ENCODE results near the gene MACROD2.

MACROD2 gene

GRCh38 chr20:15653396-15654207 lies 1658.3 kb downstream of the MACROD2 start:
- DNase-seq (ENCODE audit: low read depth, low spot score), result no peak

DNA sequence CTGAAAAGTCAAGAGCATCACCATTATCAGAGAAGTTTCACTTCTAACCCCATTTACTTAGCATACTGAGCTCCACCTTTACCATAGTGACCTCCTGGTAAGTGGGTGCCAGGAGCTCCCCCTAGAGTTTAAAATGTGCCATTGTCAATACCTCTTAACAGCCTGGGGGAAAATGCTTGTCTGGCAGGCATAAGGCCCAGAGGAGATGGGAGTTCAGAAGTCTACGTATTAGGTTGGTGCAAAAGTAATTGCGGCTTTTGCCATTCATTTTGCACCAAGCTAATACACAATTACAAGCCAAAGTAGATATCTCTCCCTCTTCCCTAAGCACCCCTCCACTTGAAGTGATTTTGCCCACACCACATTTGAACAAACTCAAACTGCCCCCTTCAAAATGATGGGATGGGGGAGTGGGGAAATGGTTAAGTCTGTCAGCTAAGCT lies 1658.9 kb downstream of the MACROD2 start:
- no peak for DNase-seq (ENCODE audit: low read depth, low spot score)

GRCh38 chr20:15655295-15655874 lies 1660.1 kb downstream of the MACROD2 start:
- no peak for DNase-seq (ENCODE audit: low read depth, low spot score)

- no peak for DNase-seq (ENCODE audit: low read depth, low spot score)
Measured at GRCh38 chr20:15656124-15656523, 1660.8 kb downstream of the MACROD2 start.

GRCh38 chr20:15658295-15658694 lies 1663.0 kb downstream of the MACROD2 start:
- DNase-seq (ENCODE audit: low read depth, low spot score), result no peak

DNA sequence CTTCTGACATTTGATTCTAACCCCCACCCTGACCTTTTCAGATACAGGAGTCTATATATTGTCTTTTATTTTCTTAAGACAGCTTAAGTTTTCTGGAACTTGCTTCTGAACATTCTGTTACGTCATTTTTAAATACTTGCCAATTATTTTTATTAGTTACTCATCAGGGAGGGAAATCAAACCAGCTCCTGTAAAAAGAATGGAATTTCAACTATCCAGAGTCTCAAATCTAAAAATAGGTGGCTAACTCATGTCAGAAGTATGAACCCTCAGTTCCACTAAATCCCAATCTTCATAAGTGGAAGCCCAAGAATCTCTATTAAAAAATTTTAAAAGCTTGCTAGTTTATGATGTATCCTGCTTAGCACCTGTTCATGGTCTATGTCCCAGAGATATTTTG lies 1677.9 kb downstream of the MACROD2 start:
- no peak for DNase-seq (ENCODE audit: low read depth, low spot score)

- no peak for DNase-seq (ENCODE audit: low read depth, low spot score)
Measured at GRCh38 chr20:15674253-15675060, 1679.1 kb downstream of the MACROD2 start.

GRCh38 chr20:15675061-15675514 lies 1679.8 kb downstream of the MACROD2 start:
- DNase-seq (ENCODE audit: low read depth, low spot score), result no peak

GRCh38 chr20:15675813-15676484 lies 1680.6 kb downstream of the MACROD2 start:
- DNase-seq (ENCODE audit: low read depth, low spot score), result no peak

DNA sequence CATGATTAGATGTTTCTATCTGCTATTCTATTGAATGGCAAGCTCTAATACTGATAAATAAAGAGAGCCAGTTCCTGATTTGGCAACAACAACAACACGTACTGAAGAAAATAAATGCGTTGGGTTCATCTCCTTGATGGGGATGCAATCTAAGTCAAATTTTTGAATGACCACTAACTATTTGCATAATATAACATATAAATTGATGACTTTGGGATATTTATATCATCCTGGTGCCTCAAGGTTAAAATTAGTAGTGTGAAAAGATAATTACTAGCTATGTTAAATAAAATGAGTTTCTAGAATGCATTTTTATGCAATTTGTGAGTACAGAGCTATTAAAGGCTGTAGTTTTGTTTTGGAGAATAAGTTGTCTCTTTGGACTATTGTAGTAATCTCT lies 1681.5 kb downstream of the MACROD2 start:
- no peak for DNase-seq (ENCODE audit: low read depth, low spot score)

DNA sequence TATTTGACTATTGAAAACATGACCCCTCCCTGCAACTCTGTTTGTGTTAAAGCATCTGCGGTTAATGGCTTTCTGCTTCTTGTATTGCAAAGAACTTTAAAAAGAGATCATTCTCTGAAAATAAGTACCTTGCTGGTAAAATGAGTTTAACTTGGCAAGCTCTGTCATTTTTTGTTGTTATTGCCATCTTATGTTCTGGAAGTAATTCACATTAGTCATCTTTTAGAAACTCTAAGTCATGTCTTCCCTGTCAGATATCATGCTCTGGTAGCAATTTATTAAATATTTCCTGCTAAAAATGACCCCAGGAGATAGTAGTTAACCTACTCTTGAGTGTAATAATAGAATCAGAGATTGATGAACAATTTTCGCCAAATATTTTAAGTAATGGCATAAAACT lies 1687.4 kb downstream of the MACROD2 start:
- DNase-seq (ENCODE audit: low read depth, low spot score), result no peak

GRCh38 chr20:15692570-15692969 lies 1697.3 kb downstream of the MACROD2 start:
- no peak for DNase-seq (ENCODE audit: low read depth, low spot score)

DNA sequence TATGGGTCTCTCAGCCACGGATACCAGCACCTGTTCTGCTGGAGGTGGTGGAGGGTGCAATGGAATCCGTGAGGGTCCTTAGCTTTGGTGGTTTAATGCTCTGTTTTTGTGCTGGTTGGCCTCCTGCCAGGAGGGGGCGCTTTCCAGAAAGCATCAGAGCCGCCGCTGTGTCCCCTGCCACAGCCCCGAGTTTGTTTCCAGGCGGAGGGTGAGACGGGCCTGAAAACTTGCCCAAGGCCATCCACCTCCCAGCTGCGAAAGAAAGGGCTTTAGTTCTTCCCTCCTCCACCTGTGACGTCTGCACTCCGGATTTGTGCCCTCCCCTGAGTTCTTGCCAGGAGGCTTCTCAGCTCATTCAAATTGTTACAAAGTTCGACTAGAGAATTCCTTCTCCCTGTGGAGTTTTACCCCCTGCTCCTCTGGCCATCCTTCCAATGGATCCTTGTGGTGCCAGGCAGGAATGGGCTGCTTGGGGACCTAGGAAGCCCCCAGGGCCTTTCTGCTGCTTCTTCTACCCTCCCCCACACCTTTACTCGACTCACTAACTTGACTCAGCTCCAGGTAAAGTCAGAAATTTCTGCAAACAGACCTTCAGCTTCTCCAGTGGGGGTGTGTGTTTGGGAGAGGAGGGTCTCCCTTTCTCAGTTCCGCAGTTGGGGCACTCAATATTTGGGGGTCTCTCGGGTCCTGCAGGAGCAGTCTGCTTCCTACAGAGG lies 1704.3 kb downstream of the MACROD2 start:
- no peak for DNase-seq (ENCODE audit: low read depth, low spot score)

- DNase-seq (ENCODE audit: low read depth, low spot score), result no peak
Measured at GRCh38 chr20:15700147-15700765, 1704.9 kb downstream of the MACROD2 start.

DNA sequence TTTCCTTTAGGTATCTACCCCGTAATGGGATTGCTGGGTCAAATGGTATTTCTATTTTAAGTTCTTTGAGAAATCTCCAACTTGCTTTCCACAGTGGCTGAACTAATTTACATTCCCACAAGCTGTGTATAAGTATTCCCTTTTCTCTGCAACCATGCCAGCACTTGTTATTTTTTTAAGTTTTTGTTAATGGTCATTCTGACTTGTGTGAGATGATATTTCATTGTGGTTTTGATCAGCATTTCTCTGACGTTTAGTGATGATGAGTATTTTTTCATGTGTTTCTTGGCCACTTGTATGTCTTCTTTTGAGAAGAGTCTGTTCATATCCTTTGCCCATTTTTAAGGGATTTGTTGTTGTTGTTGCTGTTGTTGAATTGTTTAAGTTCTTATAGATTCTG lies 1706.8 kb downstream of the MACROD2 start:
- no peak for DNase-seq (ENCODE audit: low read depth, low spot score)

GRCh38 chr20:15703171-15703911 lies 1708.0 kb downstream of the MACROD2 start:
- no peak for DNase-seq (ENCODE audit: low read depth, low spot score)

GRCh38 chr20:15705975-15706374 lies 1710.7 kb downstream of the MACROD2 start:
- no peak for DNase-seq (ENCODE audit: low read depth, low spot score)

GRCh38 chr20:15706719-15707118 lies 1711.4 kb downstream of the MACROD2 start:
- no peak for DNase-seq (ENCODE audit: low read depth, low spot score)

- no peak for DNase-seq (ENCODE audit: low read depth, low spot score)
Measured at GRCh38 chr20:15708984-15709598, 1713.8 kb downstream of the MACROD2 start.

GRCh38 chr20:15710636-15711035 lies 1715.3 kb downstream of the MACROD2 start:
- DNase-seq (ENCODE audit: low read depth, low spot score), result no peak
